IMR-90 (cell line): Measurements from ENCODE around the gene BOD1L1. TPM values are rescaled to one million over a fixed set of nuclear protein-coding genes. Genes with fewer than 3 reads are reported as not detected.

Experiments
- ATAC-seq: fragments of 200-7000 bp; cut with Tn5 transposase; 2 replicates; pipeline ENCODE4 v1.9.1; 2020; ENCODE audit warnings: low read depth, mild to moderate bottlenecking, moderate library complexity
- BruUV-seq: library from RNA; stranded (reverse); fragments of 400-500 nt; replicated peaks from 2 replicates; lab custom pipeline; 2021; lab: Mats Ljungman, UMichigan
- CTCF ChIA-PET: fragments of 300-600 bp; formaldehyde crosslinking; extraction: SDS; loops from one replicate; lab custom pipeline; 2021; ENCODE audit warnings: antibody characterized with exemption; lab: Yijun Ruan, JAX
- POLR2A ChIA-PET: fragments of 300-600 bp; sonication (Branson Sonifier 250); formaldehyde crosslinking; loops from one replicate; lab custom pipeline; 2022; ENCODE audit warnings: antibody characterized with exemption; ENCODE audit not compliant: unreplicated experiment; lab: Charles Lee
- DNase-seq: peaks from one replicate; pipeline ENCODE4 v3.0.0; 2013
- H2AFZ ChIP-seq: replicated peaks from 2 replicates; pipeline ENCODE3; 2013; ENCODE audit warnings: low read length, mild to moderate bottlenecking; ENCODE audit not compliant: poor library complexity
- H2AK5ac ChIP-seq: 2 replicates; pipeline ENCODE4 v1.6.1; 2013; ENCODE audit warnings: low read depth, low read length, inconsistent platforms
- H2AK9ac ChIP-seq: replicated peaks from 2 replicates; pipeline ENCODE3; 2013; ENCODE audit warnings: mild to moderate bottlenecking, low read depth, low read length, moderate library complexity; ENCODE audit not compliant: poor library complexity
- H2BK120ac ChIP-seq: 2 replicates; pipeline ENCODE4 v1.6.1; 2013; ENCODE audit warnings: low read depth, low read length, inconsistent platforms
- H2BK15ac ChIP-seq: 3 replicates; pipeline ENCODE4 v1.6.1; 2013; ENCODE audit warnings: low read depth, low read length, inconsistent platforms
- H2BK20ac ChIP-seq: 2 replicates; pipeline ENCODE4 v1.6.1; 2013; ENCODE audit warnings: low read depth, mild to moderate bottlenecking, inconsistent platforms, low read length, moderate library complexity
- H2BK5ac ChIP-seq: 2 replicates; pipeline ENCODE4 v1.6.1; 2013; ENCODE audit warnings: mild to moderate bottlenecking, low read depth, low read length, inconsistent platforms; ENCODE audit not compliant: poor library complexity, severe bottlenecking
- H3K14ac ChIP-seq: replicated peaks from 2 replicates; pipeline ENCODE4 v1.6.1; 2013; ENCODE audit warnings: low read depth, low read length, inconsistent platforms
- H3K18ac ChIP-seq: 2 replicates; pipeline ENCODE4 v1.6.1; 2013; ENCODE audit warnings: low read depth, low read length, control low read depth
- H3K23ac ChIP-seq: 2 replicates; pipeline ENCODE4 v1.6.1; 2013; ENCODE audit warnings: low read depth, low read length, inconsistent platforms
- H3K27ac ChIP-seq: 2 replicates; pipeline ENCODE4 v1.5.1; 2013; ENCODE audit warnings: mild to moderate bottlenecking, control low read depth, low read length; ENCODE audit not compliant: insufficient read depth
- H3K27me3 ChIP-seq: 2 replicates; pipeline ENCODE4 v1.6.1; 2013; ENCODE audit warnings: low read length; ENCODE audit not compliant: control insufficient read depth, insufficient read depth
- H3K36me3 ChIP-seq: 2 replicates; pipeline ENCODE4 v1.6.1; 2013; ENCODE audit warnings: low read length, mixed read lengths; ENCODE audit not compliant: control insufficient read depth, insufficient read depth
- H3K4ac ChIP-seq: 2 replicates; pipeline ENCODE4 v1.6.1; 2013; ENCODE audit warnings: low read depth, low read length, inconsistent platforms
- H3K4me1 ChIP-seq: 2 replicates; pipeline ENCODE4 v1.6.1; 2013; ENCODE audit warnings: low read length, mixed read lengths; ENCODE audit not compliant: control insufficient read depth, insufficient read depth
- H3K4me2 ChIP-seq: 2 replicates; pipeline ENCODE4 v1.6.1; 2013; ENCODE audit warnings: low read depth, mild to moderate bottlenecking, control low read depth, low read length, moderate library complexity
- H3K4me3 ChIP-seq: 2 replicates; pipeline ENCODE4 v1.5.1; 2013; ENCODE audit warnings: low read depth, mild to moderate bottlenecking, control low read depth, low read length, moderate library complexity; ENCODE audit not compliant: insufficient read depth
- H3K56ac ChIP-seq: 2 replicates; pipeline ENCODE4 v1.6.1; 2013; ENCODE audit warnings: low read length, inconsistent platforms; ENCODE audit not compliant: insufficient read depth; ENCODE audit errors: extremely low read depth
- H3K79me1 ChIP-seq, 2 experiments: 2 replicates each; pipeline ENCODE4 v1.6.1; 2013; ENCODE audit warnings: low read length in 2 of 2, inconsistent platforms in 1 of 2, low read depth in 1 of 2
- H3K9ac ChIP-seq: 2 replicates; pipeline ENCODE4 v1.6.1; 2013; ENCODE audit warnings: low read depth, low read length, control low read depth
- H3K9me1 ChIP-seq: 2 replicates; pipeline ENCODE4 v1.6.1; 2013; ENCODE audit warnings: low read length, inconsistent platforms; ENCODE audit not compliant: insufficient read depth
- H3K9me3 ChIP-seq: 2 replicates; pipeline ENCODE4 v1.6.1; 2013; ENCODE audit warnings: low read length; ENCODE audit not compliant: control insufficient read depth, insufficient read depth
- H4K20me1 ChIP-seq: 2 replicates; pipeline ENCODE4 v1.6.1; 2013; ENCODE audit warnings: low read length, inconsistent platforms; ENCODE audit not compliant: insufficient read depth
- H4K5ac ChIP-seq: 2 replicates; pipeline ENCODE4 v1.6.1; 2013; ENCODE audit warnings: mild to moderate bottlenecking, low read depth, low read length, control low read depth
- H4K8ac ChIP-seq, 2 experiments: 2 replicates each; pipeline ENCODE4 v1.6.1; 2013; ENCODE audit warnings: low read depth in 2 of 2, low read length in 2 of 2, control low read depth in 1 of 2, inconsistent platforms in 1 of 2
- H4K91ac ChIP-seq: 2 replicates; pipeline ENCODE4 v1.6.1; 2013; ENCODE audit warnings: low read depth, low read length, inconsistent platforms; ENCODE audit not compliant: insufficient read depth
- FOS ChIP-seq: fragments of 150-350 bp; IDR thresholded peaks from 2 replicates; pipeline ENCODE4 v1.6.1; 2016; ENCODE audit warnings: low read depth, low read length
- MAZ ChIP-seq: IDR thresholded peaks from 2 replicates; pipeline ENCODE4 v1.6.1; 2012; ENCODE audit warnings: low read depth, mild to moderate bottlenecking, low read length, improper control_type of control experiment, moderate library complexity, borderline replicate concordance
- RFX5 ChIP-seq: IDR thresholded peaks from 2 replicates; pipeline ENCODE4 v1.8.0; 2012; ENCODE audit warnings: low read depth, mild to moderate bottlenecking, low read length, moderate library complexity
- WGBS, 2 experiments: methylation state at CpG; one replicate each; pipeline versions ENCODE4 v1.1.5 to v1.1.7; 2013; ENCODE audit warnings: missing lambda C conversion rate in 2 of 2; ENCODE audit not compliant: insufficient read length in 1 of 2; ENCODE audit errors: extremely low coverage in 2 of 2; 5-methylcytosine and 5-hydroxymethylcytosine counted together
- dilution Hi-C: fragments of 300-500 bp; cut with HindIII; formaldehyde crosslinking; loops from one replicate; pipeline ENCODE4 v1.14.3; 2018; ENCODE audit warnings: low sequenced_read_pairs; ENCODE audit not compliant: unreplicated experiment
- in situ Hi-C: fragments of 300-500 bp; cut with MboI; formaldehyde crosslinking; loops from 3 replicates; pipeline ENCODE4 v1.14.3; 2019; ENCODE audit warnings: low sequenced_read_pairs, inconsistent platforms, mixed read lengths
- intact Hi-C: fragments of 100-400 bp; cut with micrococcal nuclease; formaldehyde crosslinking; loops from 2 replicates; pipeline ENCODE4 v1.10.0; 2022
- polyA plus RNA-seq, 3 experiments: library from polyadenylated mRNA; depleted of rRNA; stranded (reverse); fragments of >200 nt; gene quantifications; 2 replicates each; pipeline ENCODE4 v1.2.3, GENCODE V29; 2012; ENCODE audit warnings: low replicate concordance in 1 of 3
- total RNA-seq: library from RNA; depleted of rRNA; stranded (reverse); fragments of >200 nt; gene quantifications from 2 replicates; pipeline ENCODE4 v1.2.3, GENCODE V29; 2012

The BOD1L1 gene
- total and polyA plus RNA-seq, 2 of the 4 experiments (the other 2 are of a cell fraction) = 13.5 to 26.9 TPM

DNA sequence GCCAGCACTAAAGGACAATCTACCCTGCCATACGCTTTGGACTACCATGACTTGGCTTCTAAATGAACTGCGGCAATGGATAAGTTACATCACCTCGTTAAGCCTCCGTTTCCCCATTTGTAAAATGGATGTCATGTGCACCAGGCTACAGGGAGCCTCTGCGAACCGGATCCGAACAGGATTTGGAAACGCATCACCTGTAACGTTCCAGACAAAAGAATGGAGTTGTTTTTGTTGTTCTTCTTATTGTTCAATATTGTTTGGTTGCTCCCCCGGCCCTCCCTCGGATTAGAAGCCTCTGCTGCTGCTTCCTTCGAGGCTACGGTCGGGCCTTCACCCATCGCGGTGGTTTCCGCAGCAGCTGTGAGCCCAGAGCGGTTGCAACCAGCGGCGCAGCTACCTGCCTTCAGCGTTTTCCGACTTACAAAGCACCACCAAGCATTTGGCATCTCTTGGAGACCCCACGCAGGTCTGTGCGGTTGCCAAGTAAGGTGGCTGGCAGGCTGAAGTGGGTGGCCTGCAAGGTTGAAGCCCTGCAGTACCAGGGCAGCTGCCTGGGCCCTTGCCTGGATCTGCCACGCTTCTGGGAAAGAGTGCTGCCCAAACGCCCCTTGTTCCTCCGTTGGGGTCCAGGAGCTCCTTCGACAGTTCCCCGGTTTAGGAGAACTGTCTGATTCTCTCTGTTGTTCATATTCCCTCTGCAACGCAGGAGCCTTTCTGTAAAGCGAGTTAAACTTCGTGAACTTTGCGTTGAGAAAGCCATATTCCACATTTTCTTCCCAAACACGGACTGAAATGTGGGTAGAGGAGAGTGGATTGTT is 90.3 kb downstream of the BOD1L1 start:
- Histone ChIP-seq H2AFZ (no peak overlapping the region), H3K4me2 (no peak overlapping the region), H2BK5ac (no peak overlapping the region), H2BK120ac (no peak overlapping the region), H4K91ac (no peak overlapping the region), H4K5ac (no peak overlapping the region), H3K18ac (no peak overlapping the region), H2BK15ac (no peak overlapping the region), H2AK9ac (no peak overlapping the region), H3K27ac (no peak overlapping the region), H3K9me1 (no peaks in the 10 kb centered on the region), H3K4me1 (no peaks in the 10 kb centered on the region), H3K9me3 (peaks cover 14% of the 10 kb centered on the region), H2BK20ac (no peak overlapping the region), H3K36me3 (no peaks in the 10 kb centered on the region), H4K20me1 (no peaks in the 10 kb centered on the region), H3K9ac (no peak overlapping the region), H3K56ac (no peak overlapping the region), H3K4me3 (no peak overlapping the region), H2AK5ac (no peak overlapping the region), H3K27me3 (peaks cover 98% of the 10 kb centered on the region), H3K14ac (no peak overlapping the region), H3K79me1 (no peaks in the 10 kb centered on the region), H3K4ac (no peak overlapping the region), H3K23ac (no peak overlapping the region), H4K8ac (no peak overlapping the region)
- no peak for TF ChIP-seq FOS
- TF ChIP-seq MAZ = no peak
- no peak for TF ChIP-seq RFX5
- intact Hi-C loops (no loop called here), in situ Hi-C loops (no loop called here), dilution Hi-C loops (no loop called here)
- CTCF ChIA-PET = no interaction called here
- no TSS peak for BruUV-seq
- 21% methylated on average over 8 of the region's 34 CpGs; no CpG with 5 or more reads in 1 of the 2 experiments for WGBS, 2 experiments
- DNase-seq = no peak
- ATAC-seq = no peak
- POLR2A ChIA-PET = no interaction called here
